ENCODE results near the gene C22orf39. TPM values are rescaled to one million over a fixed set of nuclear protein-coding genes. Genes with fewer than 3 reads are reported as not detected.

The C22orf39 gene
- total RNA-seq, 2 experiments from 2014 or later = 52.1 to 64.8 TPM

DNA sequence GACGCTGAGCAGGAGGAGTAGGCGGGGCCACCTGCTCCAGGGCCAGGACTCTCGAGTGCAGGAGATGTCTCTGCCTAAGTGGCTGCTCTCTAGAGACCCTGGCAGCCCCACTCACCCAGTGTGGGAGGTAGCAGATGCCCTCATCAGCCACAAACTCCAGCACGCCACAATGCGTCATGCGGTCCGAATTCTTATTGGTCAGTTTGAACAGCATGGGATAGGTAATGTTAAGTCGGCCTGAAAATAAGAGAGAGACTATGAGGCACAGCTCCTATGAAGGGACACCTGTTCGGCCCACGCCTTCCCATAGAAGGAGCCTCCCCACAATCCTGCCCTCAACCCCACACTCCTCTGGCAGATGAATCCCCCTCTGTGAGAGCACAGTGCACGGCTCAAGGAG lies 24.1 kb upstream of the C22orf39 start:
- POLR2A ChIA-PET = no interaction called here
- H4K20me1 ChIP-seq (ENCODE audit: insufficient read depth, low read length) = no peaks in the 10 kb centered on the region
- H3K4me3 ChIP-seq (ENCODE audit: low read depth, low read length, poor library complexity, severe bottlenecking) = no peak overlapping the region
- H3K79me2 ChIP-seq (ENCODE audit: insufficient read depth, low read depth, low read length) = peaks cover 22% of the 10 kb centered on the region
- no peaks in the 10 kb centered on the region for H3K4me1 ChIP-seq (ENCODE audit: insufficient read depth, low read length, poor library complexity, severe bottlenecking)
- BruUV-seq (replicated peaks) = no TSS peak
- no peaks in the 10 kb centered on the region for H3K9me3 ChIP-seq (ENCODE audit: low read length)
- TF ChIP-seq EZH2phosphoT487 (IDR thresholded peaks at IDR 0.05; ENCODE audit: borderline replicate concordance, low read depth, low read length) = no peak
- TF ChIP-seq, protein P1, sequence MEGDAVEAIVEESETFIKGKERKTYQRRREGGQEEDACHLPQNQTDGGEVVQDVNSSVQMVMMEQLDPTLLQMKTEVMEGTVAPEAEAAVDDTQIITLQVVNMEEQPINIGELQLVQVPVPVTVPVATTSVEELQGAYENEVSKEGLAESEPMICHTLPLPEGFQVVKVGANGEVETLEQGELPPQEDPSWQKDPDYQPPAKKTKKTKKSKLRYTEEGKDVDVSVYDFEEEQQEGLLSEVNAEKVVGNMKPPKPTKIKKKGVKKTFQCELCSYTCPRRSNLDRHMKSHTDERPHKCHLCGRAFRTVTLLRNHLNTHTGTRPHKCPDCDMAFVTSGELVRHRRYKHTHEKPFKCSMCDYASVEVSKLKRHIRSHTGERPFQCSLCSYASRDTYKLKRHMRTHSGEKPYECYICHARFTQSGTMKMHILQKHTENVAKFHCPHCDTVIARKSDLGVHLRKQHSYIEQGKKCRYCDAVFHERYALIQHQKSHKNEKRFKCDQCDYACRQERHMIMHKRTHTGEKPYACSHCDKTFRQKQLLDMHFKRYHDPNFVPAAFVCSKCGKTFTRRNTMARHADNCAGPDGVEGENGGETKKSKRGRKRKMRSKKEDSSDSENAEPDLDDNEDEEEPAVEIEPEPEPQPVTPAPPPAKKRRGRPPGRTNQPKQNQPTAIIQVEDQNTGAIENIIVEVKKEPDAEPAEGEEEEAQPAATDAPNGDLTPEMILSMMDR (conservative IDR thresholded peaks at IDR 0.05; ENCODE audit: low read length) = no peak
- CTCF ChIA-PET (ENCODE audit: unreplicated experiment) = no interaction called here
- no peak overlapping the region for H3K4me2 ChIP-seq (ENCODE audit: low read length)
- DNase-seq (ENCODE audit: low spot score) = no peak
- no peak overlapping the region for H2AFZ ChIP-seq (ENCODE audit: low read length)
- no peaks in the 10 kb centered on the region for H3K9me2 ChIP-seq (ENCODE audit: insufficient read depth, low read length)
- no peak overlapping the region for H3K27ac ChIP-seq (ENCODE audit: low read depth, low read length, poor library complexity, severe bottlenecking)
- H3K36me3 ChIP-seq (ENCODE audit: insufficient read depth, low read length) = peaks cover 95% of the 10 kb centered on the region
- intact Hi-C loops (cut with micrococcal nuclease; ENCODE audit: unreplicated experiment) = no loop called here

DNA sequence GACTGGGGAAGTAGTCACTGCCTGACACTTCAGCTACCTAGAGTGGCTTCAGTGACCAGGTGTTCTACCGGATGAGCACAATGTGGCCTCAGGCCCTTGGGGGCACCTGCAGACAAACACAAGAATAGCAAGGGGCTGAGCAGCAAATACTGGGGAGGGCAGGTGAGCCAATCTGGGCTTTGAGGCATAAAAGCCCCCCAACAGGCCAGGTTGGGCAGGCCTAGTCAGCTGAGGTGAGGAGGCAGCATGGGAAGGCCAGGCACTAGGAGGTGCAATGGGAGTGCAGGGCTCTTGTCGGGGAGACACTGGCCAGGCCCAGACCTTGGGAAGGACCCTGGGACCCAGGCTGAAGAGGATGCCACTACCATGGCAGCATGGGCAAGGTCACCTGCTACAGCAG lies 22.5 kb upstream of the C22orf39 start:
- Histone ChIP-seq H3K27ac (ENCODE audit: low read depth, low read length, poor library complexity, severe bottlenecking) (no peak overlapping the region), H2AFZ (ENCODE audit: low read length) (no peak overlapping the region), H3K9me2 (ENCODE audit: insufficient read depth, low read length) (no peaks in the 10 kb centered on the region), H3K36me3 (ENCODE audit: insufficient read depth, low read length) (peaks cover 97% of the 10 kb centered on the region), H4K20me1 (ENCODE audit: insufficient read depth, low read length) (no peaks in the 10 kb centered on the region), H3K4me3 (ENCODE audit: low read depth, low read length, poor library complexity, severe bottlenecking) (no peak overlapping the region), H3K9me3 (ENCODE audit: low read length) (no peaks in the 10 kb centered on the region), H3K4me2 (ENCODE audit: low read length) (no peak overlapping the region), H3K79me2 (ENCODE audit: insufficient read depth, low read depth, low read length) (peaks cover 6% of the 10 kb centered on the region; the same call in 1 of the 2 replicates), H3K4me1 (ENCODE audit: insufficient read depth, low read length, poor library complexity, severe bottlenecking) (no peaks in the 10 kb centered on the region)
- DNase-seq (ENCODE audit: low spot score) = no peak
- intact Hi-C loops (cut with micrococcal nuclease; ENCODE audit: unreplicated experiment) = no loop called here
- TF ChIP-seq EZH2phosphoT487 (IDR thresholded peaks at IDR 0.05; ENCODE audit: borderline replicate concordance, low read depth, low read length) = no peak
- TF ChIP-seq, protein P1 (conservative IDR thresholded peaks at IDR 0.05; ENCODE audit: low read length) = no peak
- BruUV-seq (replicated peaks) = no TSS peak
- ChIA-PET CTCF (ENCODE audit: unreplicated experiment) (no interaction called here), POLR2A (interaction anchor here (0.7 kb wide), 2 partner anchors 18 to 177 kb away, joined by 3 read pairs; no protein-coding TSS in a partner anchor)

DNA sequence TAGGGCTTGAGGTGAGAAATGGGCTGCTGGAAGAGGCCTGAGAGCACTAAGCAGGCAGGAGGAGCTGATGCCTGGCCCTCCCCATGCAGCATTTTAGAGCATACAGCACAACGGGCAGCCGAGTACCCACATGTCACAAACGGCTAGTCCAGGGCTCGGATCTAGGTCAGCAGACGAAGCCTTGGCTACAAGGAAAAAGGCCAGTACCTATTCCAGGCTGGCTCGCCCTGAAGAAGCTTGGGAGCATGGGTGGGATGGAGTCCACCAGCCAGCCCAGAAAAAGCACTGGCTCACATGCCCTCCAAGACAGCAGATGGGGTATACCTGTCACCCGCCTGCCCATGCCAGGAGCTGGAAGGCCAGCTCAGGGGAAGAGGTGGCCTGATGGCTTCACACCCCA lies 21.9 kb upstream of the C22orf39 start:
- Histone ChIP-seq H3K79me2 (ENCODE audit: insufficient read depth, low read depth, low read length) (0 out of 2 replicates have a peak, but pooled peaks cover under 1% of the 10 kb centered on the region), H3K9me3 (ENCODE audit: low read length) (no peaks in the 10 kb centered on the region), H3K4me3 (ENCODE audit: low read depth, low read length, poor library complexity, severe bottlenecking) (no peak overlapping the region), H3K9me2 (ENCODE audit: insufficient read depth, low read length) (no peaks in the 10 kb centered on the region), H3K4me1 (ENCODE audit: insufficient read depth, low read length, poor library complexity, severe bottlenecking) (no peaks in the 10 kb centered on the region), H3K36me3 (ENCODE audit: insufficient read depth, low read length) (peaks cover 97% of the 10 kb centered on the region), H4K20me1 (ENCODE audit: insufficient read depth, low read length) (no peaks in the 10 kb centered on the region), H3K4me2 (ENCODE audit: low read length) (no peak overlapping the region), H2AFZ (ENCODE audit: low read length) (no peak overlapping the region), H3K27ac (ENCODE audit: low read depth, low read length, poor library complexity, severe bottlenecking) (no peak overlapping the region)
- intact Hi-C loops (cut with micrococcal nuclease; ENCODE audit: unreplicated experiment) = loop anchor here (2.0 to 10.0 kb wide), 2 partner anchors 21 to 125 kb away; no protein-coding TSS in a partner anchor
- TF ChIP-seq EZH2phosphoT487 (IDR thresholded peaks at IDR 0.05; ENCODE audit: borderline replicate concordance, low read depth, low read length) = no peak
- TF ChIP-seq, protein P1 (conservative IDR thresholded peaks at IDR 0.05; ENCODE audit: low read length) = no peak
- DNase-seq (ENCODE audit: low spot score) = no peak
- ChIA-PET POLR2A (no interaction called here), CTCF (ENCODE audit: unreplicated experiment) (no interaction called here)
- no TSS peak for BruUV-seq (replicated peaks)

Measured in OCI-LY7 (cell line).